CD4-positive, alpha-beta T cell treated with Interleukin-10 for 1 hour (primary cell): ENCODE data around the gene LRP4.
"Not testable (repeated sequence)": the region's sequence is repeated elsewhere in the genome, so short reads cannot be mapped to it uniquely, and the experiment has no call there.

Source experiments
- DNase-seq: peaks from one replicate; pipeline ENCODE4 v3.0.0-alpha.2; 2020

The LRP4 gene, protein sequence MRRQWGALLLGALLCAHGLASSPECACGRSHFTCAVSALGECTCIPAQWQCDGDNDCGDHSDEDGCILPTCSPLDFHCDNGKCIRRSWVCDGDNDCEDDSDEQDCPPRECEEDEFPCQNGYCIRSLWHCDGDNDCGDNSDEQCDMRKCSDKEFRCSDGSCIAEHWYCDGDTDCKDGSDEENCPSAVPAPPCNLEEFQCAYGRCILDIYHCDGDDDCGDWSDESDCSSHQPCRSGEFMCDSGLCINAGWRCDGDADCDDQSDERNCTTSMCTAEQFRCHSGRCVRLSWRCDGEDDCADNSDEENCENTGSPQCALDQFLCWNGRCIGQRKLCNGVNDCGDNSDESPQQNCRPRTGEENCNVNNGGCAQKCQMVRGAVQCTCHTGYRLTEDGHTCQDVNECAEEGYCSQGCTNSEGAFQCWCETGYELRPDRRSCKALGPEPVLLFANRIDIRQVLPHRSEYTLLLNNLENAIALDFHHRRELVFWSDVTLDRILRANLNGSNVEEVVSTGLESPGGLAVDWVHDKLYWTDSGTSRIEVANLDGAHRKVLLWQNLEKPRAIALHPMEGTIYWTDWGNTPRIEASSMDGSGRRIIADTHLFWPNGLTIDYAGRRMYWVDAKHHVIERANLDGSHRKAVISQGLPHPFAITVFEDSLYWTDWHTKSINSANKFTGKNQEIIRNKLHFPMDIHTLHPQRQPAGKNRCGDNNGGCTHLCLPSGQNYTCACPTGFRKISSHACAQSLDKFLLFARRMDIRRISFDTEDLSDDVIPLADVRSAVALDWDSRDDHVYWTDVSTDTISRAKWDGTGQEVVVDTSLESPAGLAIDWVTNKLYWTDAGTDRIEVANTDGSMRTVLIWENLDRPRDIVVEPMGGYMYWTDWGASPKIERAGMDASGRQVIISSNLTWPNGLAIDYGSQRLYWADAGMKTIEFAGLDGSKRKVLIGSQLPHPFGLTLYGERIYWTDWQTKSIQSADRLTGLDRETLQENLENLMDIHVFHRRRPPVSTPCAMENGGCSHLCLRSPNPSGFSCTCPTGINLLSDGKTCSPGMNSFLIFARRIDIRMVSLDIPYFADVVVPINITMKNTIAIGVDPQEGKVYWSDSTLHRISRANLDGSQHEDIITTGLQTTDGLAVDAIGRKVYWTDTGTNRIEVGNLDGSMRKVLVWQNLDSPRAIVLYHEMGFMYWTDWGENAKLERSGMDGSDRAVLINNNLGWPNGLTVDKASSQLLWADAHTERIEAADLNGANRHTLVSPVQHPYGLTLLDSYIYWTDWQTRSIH (N-terminal part only)

DNA sequence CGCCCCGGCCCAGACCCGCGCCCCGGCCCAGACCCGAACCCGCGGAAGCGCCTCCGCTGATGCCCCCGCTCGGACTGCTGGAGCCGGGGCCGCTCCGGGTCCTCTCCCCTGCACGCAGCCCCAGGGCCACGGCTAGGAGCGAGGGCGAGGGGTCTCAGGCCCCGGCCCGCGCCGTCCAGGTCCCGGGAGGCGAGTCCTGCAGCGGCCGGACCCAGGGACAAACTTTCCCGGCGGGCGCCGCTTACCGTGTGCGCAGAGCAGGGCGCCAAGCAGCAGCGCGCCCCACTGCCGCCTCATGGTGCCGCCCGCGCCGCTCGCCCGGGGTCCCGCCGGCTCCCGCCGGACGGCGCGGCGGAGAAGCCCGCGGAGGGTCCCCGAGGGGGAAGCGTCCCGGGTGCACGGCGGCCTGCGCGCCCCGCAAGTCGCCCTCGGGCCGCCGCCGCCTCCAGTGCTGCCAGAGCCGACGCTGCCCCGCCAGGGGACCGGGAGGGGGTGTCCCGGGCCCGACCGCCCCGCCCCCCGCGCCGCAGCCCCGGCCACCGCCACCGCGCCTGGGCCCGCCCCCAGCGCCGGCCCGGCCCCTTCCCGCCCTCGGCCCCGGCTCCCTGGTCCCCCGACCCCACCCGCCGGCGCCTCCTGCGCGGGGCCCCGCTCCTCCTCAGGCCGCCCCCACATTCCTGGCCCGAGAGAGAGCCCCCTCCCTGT lies at the start of gene LRP4:
LRP4 (minus strand) TSS at position 468 of the 705 bp plus-strand sequence; CDS start at position 297, 171 bp downstream.
- DNase-seq = peak; percentile 35

DNA sequence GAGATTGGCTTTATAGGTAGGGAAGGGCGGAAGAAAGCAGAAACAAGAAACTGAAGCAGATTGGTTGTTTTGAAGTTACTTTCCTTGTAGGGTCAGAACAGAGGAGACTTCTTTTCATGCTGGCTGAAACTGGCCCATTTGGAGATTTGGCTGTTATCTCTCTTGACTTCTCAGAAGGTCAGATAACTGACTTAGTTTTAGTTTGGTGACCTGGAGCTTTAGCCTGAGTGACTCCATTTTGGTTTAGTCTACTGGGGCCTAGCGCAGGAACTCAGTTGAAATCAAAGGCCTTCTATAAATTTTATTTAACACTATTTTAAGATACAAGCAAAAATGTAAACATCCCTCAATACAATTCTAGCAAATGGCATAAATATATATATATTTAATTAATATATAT lies 49.6 kb upstream of the LRP4 start:
- no peak for DNase-seq

DNA sequence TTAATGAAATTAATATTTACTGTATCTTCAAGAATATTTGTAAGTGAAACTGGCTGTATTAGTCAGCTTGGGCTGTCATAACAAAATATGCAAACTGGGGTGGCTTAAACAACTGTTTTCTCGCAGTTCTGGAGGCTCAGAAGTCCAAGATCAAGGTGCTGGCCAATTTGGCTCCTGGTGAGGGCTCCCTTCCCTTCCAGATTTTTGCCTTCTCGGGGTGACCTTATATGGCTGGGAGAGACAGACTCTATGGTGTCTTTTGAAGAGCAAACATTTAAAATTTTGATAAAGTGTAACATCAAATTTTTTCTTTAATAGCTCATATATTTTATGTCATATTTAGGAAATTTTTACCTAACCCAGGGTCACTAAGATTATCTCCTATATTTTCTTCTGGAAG lies 48.4 kb upstream of the LRP4 start:
- no peak for DNase-seq

DNA sequence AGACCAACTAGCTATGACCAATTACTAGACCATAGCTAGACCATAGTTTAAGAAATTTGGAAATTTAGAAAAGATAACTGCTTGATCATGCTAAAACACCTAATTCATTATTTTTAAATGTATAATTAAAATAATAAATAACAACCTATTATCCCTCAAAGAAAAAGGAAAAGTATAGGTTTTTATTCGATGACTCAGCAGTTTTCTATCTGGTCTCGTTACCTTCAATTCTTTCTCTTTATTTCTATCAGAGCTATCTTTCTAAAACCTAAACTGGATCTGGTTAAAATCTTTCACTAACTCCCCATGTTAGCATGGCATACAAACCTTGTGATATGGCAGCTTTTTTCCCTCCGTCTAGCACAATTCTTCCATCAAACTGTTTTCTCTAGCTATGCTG lies 45.5 kb upstream of the LRP4 start:
- DNase-seq = no peak

DNA sequence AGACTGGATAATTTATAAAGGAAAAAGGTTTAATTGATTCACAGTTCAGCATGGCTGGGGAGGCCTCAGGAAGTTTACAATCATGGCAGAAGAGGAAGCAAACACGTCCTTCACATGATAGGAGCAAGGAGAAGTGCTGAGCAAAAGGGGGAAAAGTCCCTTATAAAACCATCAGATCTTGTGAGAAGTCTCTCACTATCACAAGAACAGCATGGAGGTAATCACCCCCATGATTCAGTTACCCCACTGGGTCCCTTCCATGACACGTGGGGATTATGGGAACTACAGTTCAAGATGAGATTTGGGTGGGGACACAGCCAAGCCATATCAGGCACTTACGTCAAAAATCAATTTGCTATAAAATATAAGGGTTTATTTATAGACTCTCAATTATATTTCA lies 43.5 kb upstream of the LRP4 start:
- not testable (repeated sequence) for DNase-seq

DNA sequence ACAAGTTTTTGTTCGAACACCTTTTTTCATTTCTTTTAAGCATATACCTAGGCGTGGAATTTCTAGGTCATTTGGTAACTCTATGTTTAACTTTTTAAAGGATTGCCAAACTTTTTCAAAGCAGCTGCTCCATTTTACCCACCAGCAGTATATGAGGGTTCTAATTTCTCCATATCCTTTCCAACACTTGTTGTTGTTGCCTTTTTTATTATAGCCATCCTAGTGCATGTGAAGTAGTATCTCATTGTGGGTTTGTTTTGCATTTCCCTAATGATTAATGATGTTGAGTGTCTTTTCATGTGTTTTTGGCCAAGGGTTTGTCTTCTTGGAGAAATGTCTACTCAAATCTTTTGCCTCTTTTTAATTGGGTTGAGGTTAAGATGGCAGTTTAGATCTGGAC lies 42.7 kb upstream of the LRP4 start:
- DNase-seq = no peak

DNA sequence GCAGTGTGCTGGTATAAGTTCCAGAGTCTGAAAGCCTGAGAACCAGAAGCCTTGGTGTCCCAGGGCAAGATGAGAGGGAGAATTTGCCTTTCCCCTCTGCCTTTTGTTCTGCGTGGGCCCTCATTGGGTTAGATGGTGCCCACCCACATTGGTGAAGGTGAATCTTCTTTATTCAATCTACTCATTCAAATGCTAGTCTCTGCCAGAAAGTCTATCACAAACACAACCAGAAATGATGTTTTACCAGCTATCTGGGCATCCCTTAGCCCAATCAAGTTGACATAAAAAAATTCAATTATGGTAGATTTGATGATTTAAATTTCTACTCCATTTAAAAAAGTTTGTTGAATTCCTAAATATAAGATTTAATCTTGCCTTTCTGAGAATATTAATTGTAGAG lies 40.4 kb upstream of the LRP4 start:
- no peak for DNase-seq

DNA sequence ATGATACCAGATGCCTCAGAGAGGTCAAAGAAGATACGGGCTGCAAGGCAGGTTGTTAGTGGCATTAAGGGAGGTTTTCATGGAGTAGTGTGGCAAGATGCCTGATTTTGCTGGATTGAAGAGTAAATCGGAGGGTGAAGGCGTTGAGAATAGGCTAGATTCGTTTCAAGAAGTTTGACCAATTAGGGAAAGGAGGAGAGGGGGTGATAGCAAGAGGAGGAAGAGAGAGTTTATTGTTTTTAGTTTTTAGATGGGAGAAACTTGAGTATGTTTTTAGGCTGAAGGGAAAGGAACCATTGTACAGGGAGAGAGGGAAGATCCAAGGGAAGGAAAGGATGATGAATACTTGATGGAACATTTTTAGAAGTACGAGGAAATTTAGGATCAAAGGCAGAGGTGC lies 34.7 kb upstream of the LRP4 start:
- DNase-seq = no peak

DNA sequence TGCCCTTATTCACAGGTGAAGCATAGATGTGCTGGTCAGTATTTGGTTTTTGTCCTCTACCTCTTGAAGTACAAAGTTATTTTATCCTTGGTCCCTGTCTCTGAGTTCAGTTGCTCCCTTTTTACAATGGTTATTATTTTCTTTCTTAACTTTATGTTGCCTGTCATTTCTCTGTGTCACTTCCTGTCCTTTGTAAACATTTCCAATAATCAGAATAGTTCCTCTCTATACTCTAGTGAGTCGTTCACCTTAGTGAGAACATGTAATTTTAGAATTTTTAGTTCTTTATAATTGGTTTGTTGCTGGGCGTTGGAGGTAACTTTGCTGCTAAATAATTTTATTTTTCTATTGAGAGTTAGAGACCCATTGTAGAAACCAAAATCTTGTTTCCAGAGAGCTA lies 34.2 kb upstream of the LRP4 start:
- no peak for DNase-seq

DNA sequence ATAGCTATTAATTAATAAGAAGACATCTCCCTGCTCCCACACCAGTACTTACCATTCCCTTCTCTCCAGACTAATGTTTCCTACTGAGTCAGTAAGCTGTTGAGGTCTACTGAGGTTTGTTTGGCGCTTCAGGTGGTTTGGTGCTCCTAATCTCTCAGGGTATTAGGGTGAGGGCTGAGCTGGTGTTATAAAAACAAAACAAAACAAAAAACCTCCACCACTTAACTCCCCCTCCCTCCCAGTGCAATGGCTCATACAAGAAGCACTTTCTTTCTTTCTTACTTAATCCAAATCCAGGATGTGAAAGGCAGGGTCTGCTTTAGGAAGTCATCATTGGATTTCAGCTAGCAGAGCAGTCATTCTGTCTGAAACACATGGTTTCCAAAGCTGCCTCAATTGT lies 33.5 kb upstream of the LRP4 start:
- DNase-seq = no peak

DNA sequence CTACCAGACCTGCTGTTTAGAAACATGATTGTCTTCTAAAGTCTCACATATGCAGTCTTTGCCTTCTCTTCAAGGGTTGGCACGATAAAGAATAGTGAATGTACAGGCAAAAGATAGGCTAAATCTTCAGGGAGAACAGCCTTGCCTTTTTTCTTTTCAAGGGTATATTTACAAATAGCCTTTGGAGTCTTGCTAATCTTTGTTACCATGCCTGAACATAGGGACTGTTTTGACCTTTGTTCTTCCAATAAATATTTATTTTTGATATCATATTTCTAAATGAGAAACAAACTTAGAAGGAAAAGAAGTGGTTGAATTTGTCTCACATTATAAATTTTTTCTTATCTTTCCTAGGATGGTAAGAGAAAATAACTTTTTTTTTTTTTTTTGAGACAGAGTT lies 30.9 kb upstream of the LRP4 start:
- no peak for DNase-seq

DNA sequence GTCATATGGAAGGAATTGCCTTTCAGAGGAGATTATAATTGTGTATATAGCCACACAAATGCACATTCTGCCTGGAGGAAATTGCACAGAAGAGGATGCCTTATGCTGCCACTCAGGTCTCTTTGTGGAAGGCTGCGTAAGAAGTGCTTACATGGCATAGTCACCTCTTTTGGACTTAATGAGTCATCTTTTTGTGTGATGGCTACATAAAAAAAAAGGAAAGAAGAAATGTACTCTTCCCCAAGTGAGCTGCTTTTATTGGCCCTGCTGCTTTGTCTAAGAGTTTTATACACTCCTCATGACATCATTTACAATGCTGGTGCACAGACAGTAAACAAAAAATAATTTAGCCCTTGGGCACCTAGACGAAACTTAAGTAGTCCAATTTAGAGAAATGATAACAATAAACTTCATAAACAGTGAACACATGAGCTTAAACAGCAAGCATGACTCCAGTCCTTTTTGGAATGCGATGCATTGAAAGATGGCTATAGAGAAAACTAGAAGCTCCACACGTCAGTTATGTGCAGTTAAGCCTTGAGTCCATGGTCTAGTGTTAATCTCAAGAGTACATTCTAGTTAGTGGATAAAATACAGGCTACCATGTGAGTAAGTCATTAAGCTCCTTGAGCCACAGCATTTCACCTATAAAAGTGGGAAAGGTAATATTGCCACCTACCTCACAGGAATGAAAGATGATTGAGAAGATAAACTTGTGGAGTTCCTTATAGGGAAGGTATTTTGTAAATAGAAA lies 30.2 kb upstream of the LRP4 start:
- no peak for DNase-seq

DNA sequence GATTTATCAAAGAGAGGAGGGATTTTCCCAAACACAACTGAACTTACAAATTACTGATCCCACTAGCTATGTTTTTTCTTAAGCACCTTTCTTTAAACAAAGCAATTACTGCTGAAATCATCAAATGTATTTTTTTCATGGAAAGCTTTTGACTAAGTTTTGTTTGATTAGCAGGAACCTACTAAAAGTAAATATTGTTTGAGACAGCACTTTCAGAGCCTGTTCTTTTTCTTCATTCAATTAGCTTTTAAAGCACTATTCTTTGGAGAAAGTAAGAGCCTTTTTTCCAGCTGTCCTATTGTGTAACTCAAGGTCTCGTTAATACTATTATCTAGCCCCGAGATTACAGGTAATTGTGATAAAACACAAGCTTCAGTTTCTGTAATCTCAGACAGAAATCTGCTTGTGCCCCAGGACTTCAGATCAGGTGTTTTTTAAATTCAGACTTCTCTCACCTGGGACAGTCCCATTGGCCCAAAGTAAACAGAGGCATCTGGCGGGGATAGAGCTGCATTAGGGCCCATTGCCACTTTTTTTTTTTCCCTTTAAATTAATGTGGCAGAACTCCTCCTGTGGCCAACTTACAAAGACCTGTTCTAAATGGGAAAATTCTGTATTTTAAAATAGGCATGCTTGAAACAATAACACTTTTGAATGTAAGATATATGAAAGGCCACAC lies 29.2 kb upstream of the LRP4 start:
- DNase-seq = no peak

DNA sequence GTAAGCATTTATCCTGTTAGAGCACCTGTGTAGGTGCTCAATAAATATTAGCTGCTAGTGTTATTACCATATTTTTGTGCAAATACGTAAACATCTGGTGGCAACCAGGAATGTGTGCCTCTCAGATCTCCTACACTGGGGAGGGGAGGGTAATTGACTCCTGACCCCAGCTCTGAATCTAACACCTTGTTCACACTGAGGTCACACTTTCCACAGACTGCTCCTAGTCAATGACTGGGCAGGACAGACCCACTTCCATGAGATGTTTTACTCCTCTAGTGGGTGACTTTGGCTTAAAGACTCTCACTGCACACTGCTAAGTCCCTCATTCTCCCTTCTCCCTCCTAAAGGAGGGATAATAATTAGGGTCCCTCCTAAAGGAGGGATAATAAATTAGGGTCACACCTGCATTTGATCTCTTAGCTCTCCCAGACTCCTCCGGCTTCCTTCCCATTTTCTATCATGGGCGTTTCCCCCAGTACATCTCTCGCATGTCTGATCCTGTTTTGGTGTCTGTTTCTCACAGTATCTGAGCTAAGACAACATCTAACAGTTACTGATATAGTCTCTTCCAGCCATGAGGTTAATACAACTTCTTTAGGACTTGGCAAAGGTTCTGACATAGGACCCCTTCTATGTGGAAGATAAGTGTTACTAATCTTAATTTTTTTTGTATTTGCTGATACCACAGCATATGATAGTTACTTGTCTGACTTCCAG lies 26.2 kb upstream of the LRP4 start:
- no peak for DNase-seq

DNA sequence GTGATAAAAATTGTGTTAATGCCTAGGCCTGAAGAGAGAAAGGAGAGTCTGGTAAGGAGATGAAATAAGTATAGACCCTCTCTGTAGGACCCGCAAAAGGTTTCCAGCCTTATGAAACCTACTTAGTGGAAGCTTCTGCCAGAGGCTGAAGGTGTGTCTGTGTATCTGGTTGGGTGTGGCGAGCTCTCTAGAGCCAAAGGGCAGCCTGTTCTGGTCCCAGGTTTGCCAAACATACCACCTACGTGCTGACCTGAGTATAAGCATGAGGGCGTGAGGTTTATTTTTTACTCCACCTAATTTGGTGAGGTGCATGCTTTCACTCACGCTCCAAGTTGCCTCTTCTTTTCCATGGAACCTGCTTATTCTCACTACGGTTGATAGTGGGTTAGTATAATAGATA lies 23.8 kb upstream of the LRP4 start:
- no peak for DNase-seq

DNA sequence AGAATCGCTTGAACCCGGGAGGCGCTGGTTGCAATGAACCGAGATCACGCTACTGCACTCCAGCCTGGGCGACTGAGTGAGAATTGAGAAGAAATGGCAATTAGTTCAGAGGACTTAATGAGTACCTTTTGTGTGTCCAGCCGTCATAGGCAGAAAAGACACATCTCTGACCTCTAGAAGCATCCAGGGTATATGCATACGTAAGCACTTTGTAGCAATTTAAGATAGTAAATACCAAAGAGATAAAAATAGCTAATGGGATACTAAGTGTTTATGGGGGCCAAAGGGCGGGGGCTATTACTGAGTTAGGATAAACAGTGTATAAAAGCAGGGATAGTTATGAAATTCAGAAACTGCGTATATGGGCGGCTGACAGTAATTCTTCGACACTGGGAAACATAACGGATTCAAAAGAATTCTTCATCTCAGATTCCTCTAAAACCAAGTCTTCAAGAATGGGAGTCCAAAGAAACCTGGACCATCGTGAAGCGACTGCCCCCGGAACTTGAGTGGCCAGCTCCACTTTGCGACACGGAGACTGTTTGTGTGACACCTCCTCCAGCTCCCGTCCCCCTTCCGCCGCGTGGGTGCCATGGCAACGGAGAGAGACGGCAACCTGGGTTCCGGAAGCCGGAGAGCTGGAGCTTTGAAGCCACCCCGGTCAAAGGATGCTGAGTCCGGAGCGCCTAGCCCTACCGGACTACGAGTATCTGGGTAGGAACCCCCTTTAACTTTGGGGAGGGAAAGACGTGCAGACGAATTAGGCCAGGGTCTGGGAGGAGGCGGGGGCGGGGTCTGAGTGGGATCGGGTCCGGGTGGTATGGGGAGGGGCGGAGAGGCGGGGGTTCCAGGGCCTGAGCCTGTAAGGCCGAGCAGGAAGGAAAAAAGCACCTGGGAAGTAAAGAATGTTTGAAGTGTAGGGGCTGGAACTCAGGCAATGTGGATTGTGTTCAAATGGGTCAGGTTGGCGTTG lies 18.1 kb upstream of the LRP4 start, which contains the start of gene CSTPP1:
CSTPP1 (plus strand) TSS at position 624 of the 973 bp plus-strand sequence; CDS start at position 669, 45 bp downstream.
- DNase-seq = peak; percentile 92

DNA sequence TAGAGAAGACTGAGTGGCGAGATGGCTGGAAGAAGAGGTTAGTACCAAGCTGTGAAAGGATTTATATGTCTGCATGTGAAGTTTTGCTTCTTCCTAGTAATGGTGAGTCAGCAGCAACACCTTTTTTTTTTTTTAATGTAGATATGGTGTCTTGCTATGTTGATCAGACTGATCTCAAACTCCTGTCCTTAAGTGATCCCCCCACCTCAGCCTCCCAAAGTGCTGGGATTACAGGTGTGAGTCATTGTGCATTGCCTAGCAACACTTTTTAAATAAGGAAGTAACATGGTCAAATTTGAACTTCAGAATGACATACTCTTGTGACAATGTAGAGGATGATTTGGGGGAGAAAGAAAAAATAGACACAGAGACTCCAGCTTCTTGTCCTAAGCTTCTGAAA lies 11.7 kb upstream of the LRP4 start:
- DNase-seq = no peak

DNA sequence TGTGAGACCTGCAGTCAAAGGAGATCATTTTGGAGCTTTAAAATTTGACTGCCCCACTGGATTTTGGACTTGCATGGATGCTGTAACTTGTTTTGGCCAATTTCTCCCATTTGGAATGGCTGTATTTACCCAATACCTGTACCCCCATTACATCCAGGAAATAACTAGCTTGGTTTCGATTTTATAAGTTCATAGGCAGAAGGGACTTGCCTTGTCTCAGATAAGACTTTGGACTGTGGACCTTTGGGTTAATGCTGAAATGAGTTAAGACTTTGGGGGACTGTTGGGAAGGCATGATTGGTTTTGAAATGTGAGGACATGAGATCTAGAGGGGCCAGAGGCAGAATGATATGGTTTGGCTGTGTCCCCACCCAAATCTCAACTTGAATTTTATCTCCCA lies 10.4 kb upstream of the LRP4 start:
- DNase-seq = not testable (repeated sequence)

DNA sequence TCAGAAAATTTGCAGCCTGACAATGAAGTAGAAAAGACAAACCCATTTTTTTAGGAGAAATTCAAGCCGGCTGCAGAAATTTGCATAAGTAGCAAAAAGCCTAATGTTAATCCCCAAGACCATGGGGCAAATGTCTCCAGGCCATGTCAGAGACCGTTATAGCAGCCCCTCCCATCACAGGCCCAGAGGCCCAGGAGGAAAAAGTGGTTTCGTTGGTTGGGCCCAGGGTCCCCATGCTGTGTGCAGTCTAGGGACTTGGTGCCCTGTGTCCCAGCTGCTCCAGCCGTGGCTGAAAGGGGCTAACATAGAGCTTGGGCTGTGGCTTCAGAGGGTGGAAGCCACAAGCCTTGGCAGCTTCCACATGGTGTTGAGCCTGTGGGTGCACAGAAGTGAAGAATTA lies 9.6 kb upstream of the LRP4 start:
- not testable (repeated sequence) for DNase-seq
